NB4 (cell line): Measurements from ENCODE around the gene PACS1.

Source experiments
- DNase-seq: peaks from one replicate; pipeline ENCODE4 v3.0.0; 2010; ENCODE audit warnings: low read depth
- H3K4me3 ChIP-seq: one replicate; pipeline ENCODE4 v1.5.1; 2011; ENCODE audit warnings: mild to moderate bottlenecking, low read depth, low read length, moderate library complexity
- MYC ChIP-seq: IDR thresholded peaks from 2 replicates; pipeline ENCODE4 v1.6.1; 2011; ENCODE audit warnings: low read depth, low read length
- POLR2A ChIP-seq: IDR thresholded peaks from 2 replicates; pipeline ENCODE4 v1.6.1; 2011; ENCODE audit warnings: mild to moderate bottlenecking; ENCODE audit not compliant: insufficient read length; ENCODE audit errors: extremely low read depth
- TF ChIP-seq, protein P1 (sequence below): IDR thresholded peaks from 2 replicates; pipeline ENCODE4 v1.6.1; 2011; ENCODE audit warnings: low read depth, low read length
- TF ChIP-seq, protein P2 (sequence below): IDR thresholded peaks from one replicate; pipeline ENCODE4 v1.5.1; 2012; ENCODE audit warnings: low read depth, low read length

Gene PACS1

DNA sequence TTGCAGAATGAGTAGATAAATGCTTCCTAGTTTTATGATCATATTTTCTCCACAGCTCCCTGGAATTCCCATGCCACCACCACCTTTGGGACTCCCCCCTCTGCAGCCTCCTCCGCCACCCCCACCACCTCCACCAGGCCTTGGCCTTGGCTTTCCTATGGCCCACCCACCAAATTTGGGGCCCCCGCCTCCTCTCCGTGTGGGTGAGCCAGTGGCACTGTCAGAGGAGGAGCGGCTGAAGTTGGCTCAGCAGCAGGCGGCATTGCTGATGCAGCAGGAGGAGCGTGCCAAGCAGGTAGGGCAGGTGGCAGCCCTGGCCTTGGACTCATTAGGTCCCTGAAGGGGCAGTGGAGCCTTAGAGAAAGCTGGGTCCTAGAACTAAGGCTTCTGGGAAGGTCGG, 15.1 kb upstream of the PACS1 start:
- H3K4me3 ChIP-seq: no peak overlapping the region
- TF ChIP-seq, protein P1, sequence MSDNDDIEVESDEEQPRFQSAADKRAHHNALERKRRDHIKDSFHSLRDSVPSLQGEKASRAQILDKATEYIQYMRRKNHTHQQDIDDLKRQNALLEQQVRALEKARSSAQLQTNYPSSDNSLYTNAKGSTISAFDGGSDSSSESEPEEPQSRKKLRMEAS: no peak
- TF ChIP-seq MYC: no peak
- no peak for TF ChIP-seq POLR2A
- TF ChIP-seq, protein P2, sequence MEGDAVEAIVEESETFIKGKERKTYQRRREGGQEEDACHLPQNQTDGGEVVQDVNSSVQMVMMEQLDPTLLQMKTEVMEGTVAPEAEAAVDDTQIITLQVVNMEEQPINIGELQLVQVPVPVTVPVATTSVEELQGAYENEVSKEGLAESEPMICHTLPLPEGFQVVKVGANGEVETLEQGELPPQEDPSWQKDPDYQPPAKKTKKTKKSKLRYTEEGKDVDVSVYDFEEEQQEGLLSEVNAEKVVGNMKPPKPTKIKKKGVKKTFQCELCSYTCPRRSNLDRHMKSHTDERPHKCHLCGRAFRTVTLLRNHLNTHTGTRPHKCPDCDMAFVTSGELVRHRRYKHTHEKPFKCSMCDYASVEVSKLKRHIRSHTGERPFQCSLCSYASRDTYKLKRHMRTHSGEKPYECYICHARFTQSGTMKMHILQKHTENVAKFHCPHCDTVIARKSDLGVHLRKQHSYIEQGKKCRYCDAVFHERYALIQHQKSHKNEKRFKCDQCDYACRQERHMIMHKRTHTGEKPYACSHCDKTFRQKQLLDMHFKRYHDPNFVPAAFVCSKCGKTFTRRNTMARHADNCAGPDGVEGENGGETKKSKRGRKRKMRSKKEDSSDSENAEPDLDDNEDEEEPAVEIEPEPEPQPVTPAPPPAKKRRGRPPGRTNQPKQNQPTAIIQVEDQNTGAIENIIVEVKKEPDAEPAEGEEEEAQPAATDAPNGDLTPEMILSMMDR: no peak
- no peak for DNase-seq

DNA sequence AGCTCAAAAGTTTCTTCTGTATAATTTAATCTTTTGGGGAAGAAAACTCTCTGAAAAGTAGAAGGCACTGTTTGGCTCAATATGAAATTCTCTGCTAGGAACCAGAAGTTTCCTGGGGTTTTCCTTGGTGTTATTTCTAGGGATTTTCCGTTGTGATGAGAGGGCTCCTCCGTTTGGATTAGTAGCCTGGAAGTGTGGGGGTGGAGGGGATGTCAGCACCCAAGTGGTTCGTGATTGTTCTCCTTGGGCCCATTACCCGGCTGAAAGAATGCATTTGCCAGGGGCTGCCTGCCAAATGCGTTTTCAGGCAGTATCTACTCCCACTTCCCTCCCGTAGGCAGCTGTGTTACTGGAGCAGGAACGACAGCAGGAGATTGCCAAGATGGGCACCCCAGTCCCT, 13.6 kb upstream of the PACS1 start:
- no peak overlapping the region for H3K4me3 ChIP-seq
- no peak for DNase-seq
- TF ChIP-seq MYC (no peak), POLR2A (no peak)
- TF ChIP-seq, protein P2: no peak
- TF ChIP-seq, protein P1: no peak

DNA sequence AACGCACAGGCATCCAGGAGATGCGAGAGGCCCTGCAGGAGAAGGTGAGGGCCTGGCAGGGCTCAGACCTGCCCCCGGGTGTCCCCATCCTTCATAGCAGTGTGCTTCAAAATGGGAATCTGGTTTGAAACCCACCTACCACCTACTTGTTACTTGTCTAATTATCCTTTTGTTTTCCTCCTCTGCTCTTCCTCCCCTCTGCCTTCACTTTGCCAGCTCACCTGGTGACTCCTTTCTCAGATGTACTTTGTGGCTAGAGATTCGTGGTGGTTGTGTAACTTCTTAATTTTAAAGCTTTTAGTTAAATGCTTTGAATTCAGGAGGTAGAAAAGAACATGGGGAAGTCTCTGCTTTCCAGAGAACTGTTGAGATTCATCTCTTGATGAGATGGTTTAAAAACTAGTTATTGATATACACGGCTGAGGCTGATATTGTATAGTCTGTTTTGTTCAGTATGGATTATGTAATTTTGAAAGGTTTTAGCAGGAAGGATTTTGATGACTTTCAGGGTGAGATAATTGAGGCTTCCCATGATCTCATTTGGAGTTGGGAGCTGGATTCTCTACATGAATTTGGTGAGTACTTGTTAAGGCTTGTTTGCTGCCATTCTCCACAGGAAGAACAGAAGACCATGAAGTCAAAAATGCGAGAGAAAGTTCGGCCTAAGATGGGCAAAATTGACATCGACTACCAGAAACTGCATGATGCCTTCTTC, 9.9 kb upstream of the PACS1 start:
- no peak overlapping the region for H3K4me3 ChIP-seq
- TF ChIP-seq, protein P1: no peak
- TF ChIP-seq MYC (no peak), POLR2A (no peak)
- TF ChIP-seq, protein P2: no peak
- DNase-seq: no peak

DNA sequence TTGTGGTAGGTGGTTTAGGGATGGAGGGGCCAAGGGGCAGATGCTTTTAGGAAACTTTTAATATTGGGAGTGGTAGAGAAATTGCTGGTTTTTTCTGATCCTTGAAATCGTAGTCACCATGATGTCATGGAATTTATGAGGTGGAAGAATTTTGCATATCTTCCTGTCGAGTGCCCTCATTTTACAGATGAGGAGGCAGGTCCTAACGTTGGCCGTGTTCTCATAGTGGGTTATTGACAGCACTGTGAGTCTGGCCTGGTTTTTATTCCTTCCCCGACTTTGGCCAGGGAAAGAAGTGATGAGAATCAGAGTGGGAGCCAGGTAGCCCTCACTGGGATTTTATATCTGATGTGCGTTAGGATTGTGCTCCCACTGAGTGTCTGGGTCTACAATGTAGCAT, 8.8 kb upstream of the PACS1 start:
- TF ChIP-seq, protein P1: no peak
- TF ChIP-seq MYC: no peak
- TF ChIP-seq, protein P2: no peak
- no peak for TF ChIP-seq POLR2A
- DNase-seq: no peak
- no peak overlapping the region for H3K4me3 ChIP-seq

DNA sequence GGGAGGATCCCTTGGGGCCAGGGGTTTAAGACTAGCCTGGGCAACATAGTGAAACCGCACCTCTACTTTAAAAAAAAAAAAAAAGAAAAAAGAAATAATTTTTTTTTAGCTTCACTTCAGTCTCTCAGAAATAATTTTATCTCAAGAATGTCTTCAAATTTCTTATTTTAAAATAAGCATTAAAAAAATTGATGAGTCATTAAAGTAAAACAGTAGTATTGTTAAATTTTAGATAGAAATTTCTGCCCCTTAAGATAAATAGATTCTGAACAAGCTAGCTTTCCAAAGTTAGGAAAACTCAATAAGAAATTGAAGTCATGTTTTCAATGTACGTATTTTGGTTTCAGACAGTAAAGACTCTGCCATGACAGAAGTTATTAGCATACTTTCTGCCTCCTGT, 7.7 kb upstream of the PACS1 start:
- DNase-seq: no peak
- TF ChIP-seq, protein P2: no peak
- TF ChIP-seq, protein P1: no peak
- no peak for TF ChIP-seq POLR2A
- no peak for TF ChIP-seq MYC
- no peak overlapping the region for H3K4me3 ChIP-seq

DNA sequence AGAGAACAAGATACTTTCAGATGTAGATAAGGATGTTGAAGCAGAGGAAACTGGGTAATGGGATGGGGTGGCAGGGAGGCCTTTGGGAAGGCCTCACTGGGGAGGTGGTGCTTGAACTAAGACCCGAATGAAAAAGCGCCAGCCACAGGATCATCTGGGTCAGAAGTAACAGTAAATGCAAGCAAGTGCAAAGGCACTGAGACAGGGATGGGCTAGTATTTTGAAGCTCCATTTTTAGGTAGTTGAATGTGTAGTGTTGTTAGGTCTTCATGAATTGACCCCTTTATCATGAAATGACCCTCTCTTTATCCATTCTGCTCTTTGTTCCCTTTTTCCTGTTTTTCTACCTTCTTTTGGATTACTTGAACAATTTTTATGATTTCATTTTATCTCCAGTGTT, 6.2 kb upstream of the PACS1 start:
- no peak for DNase-seq
- H3K4me3 ChIP-seq: no peak overlapping the region
- TF ChIP-seq, protein P2: no peak
- TF ChIP-seq MYC (no peak), POLR2A (no peak)
- TF ChIP-seq, protein P1: no peak
